Measurements from ENCODE around the gene NPB. TPM values are rescaled to one million over a fixed set of nuclear protein-coding genes. Genes with fewer than 3 reads are reported as not detected.

NPB gene
- total RNA-seq, 4 donors from 2014 or later = 0.41 TPM; not detected in 3

GRCh38 chr17:81904600-81905423 lies 2.8 kb downstream of the NPB start:
- in situ Hi-C loops (cut with MboI; ENCODE audit: low pct_ligation_motif_present in 1 of 4, low pct_unique_long_range_greater_than_20kb in 1 of 4, low sequenced_read_pairs in 3 of 4) = no loop called here
- Histone ChIP-seq H3K27me3 (peaks cover 21% of the 10 kb centered on the region), H3K27ac (no peak overlapping the region), H3K4me1 (peaks cover 13 to 18% (median 15%) of the 10 kb centered on the region in 4 donors), H3K36me3 (peaks cover 0 to 4% (median 0%) of the 10 kb centered on the region in 4 donors), H3K9me3 (no peaks in the 10 kb centered on the region), H3K4me3 (no peak overlapping the region)
- intact Hi-C loops (cut with DNase I; ENCODE audit: low total_unique reads) = no loop called here
- 92% methylated on average over 27 of the region's 28 CpGs; no CpG with 5 or more reads in 1 of the 2 donors for whole genome bisulfite sequencing, 2 donors (ENCODE audit: low coverage in 1 of 2)
- DNase-seq = no peak
- no peak for TF ChIP-seq EP300 (IDR thresholded peaks at IDR 0.05; ENCODE audit: low read depth)
- no peak for TF ChIP-seq POLR2A (IDR thresholded peaks at IDR 0.05)
- TF ChIP-seq POLR2AphosphoS5 (IDR thresholded peaks at IDR 0.05) = no peak
- TF ChIP-seq CTCF (IDR thresholded peaks at IDR 0.05) = no peak

- DNase-seq = no peak
- H3K4me3 ChIP-seq = no peak overlapping the region
- H3K27ac ChIP-seq = no peak overlapping the region
- TF ChIP-seq POLR2AphosphoS5 (IDR thresholded peaks at IDR 0.05) (no peak), EP300 (IDR thresholded peaks at IDR 0.05; ENCODE audit: low read depth) (no peak), POLR2A (IDR thresholded peaks at IDR 0.05) (no peak), CTCF (IDR thresholded peaks at IDR 0.05) (no peak)
- H3K27me3 ChIP-seq = peaks cover 21% of the 10 kb centered on the region
- peaks cover 19 to 24% (median 21%) of the 10 kb centered on the region in 4 donors for H3K4me1 ChIP-seq
- 90% methylated on average over 15 of the region's 16 CpGs; no CpG with 5 or more reads in 1 of the 2 donors for WGBS, 2 donors (ENCODE audit: low coverage in 1 of 2)
- H3K36me3 ChIP-seq = no peaks in the 10 kb centered on the region
- in situ Hi-C loops (cut with MboI; ENCODE audit: low pct_ligation_motif_present in 1 of 4, low pct_unique_long_range_greater_than_20kb in 1 of 4, low sequenced_read_pairs in 3 of 4) = no loop called here
- H3K9me3 ChIP-seq = no peaks in the 10 kb centered on the region
- intact Hi-C loops (cut with DNase I; ENCODE audit: low total_unique reads) = no loop called here
Observed at GRCh38 chr17:81905424-81905875, 3.4 kb downstream of the NPB start.

- no peak for TF ChIP-seq POLR2AphosphoS5 (IDR thresholded peaks at IDR 0.05)
- H3K4me1 ChIP-seq = peaks cover 20 to 27% (median 22%) of the 10 kb centered on the region in 4 donors
- DNase-seq = no peak
Observed at GRCh38 chr17:81905993-81906392, 4.0 kb downstream of the NPB start.

GRCh38 chr17:81906476-81907218 lies 4.6 kb downstream of the NPB start:
- Histone ChIP-seq H3K4me1 (peaks cover 18 to 26% (median 23%) of the 10 kb centered on the region in 4 donors), H3K27me3 (peaks cover 16% of the 10 kb centered on the region), H3K27ac (no peak overlapping the region), H3K4me3 (no peak overlapping the region), H3K9me3 (no peaks in the 10 kb centered on the region), H3K36me3 (no peaks in the 10 kb centered on the region)
- TF ChIP-seq POLR2A (IDR thresholded peaks at IDR 0.05) (no peak), EP300 (IDR thresholded peaks at IDR 0.05; ENCODE audit: low read depth) (no peak), POLR2AphosphoS5 (IDR thresholded peaks at IDR 0.05) (no peak), CTCF (IDR thresholded peaks at IDR 0.05) (no peak)
- intact Hi-C loops (cut with DNase I; ENCODE audit: low total_unique reads) = no loop called here
- in situ Hi-C loops (cut with MboI; ENCODE audit: low pct_ligation_motif_present in 1 of 4, low pct_unique_long_range_greater_than_20kb in 1 of 4, low sequenced_read_pairs in 3 of 4) = no loop called here
- 90% methylated on average over 11 of the region's 15 CpGs; no CpG with 5 or more reads in 1 of the 2 donors for WGBS, 2 donors (ENCODE audit: low coverage in 1 of 2)
- no peak for DNase-seq

More at GRCh38 chr17:81905993-81906392, 4.0 kb downstream of the NPB start:
- H3K4me3 ChIP-seq = no peak overlapping the region
- WGBS, 2 donors (ENCODE audit: low coverage in 1 of 2) = 98% methylated on average over 9 of the region's 10 CpGs; no CpG with 5 or more reads in 1 of the 2 donors
- H3K27ac ChIP-seq = no peak overlapping the region
- H3K27me3 ChIP-seq = peaks cover 21% of the 10 kb centered on the region
- in situ Hi-C loops (cut with MboI; ENCODE audit: low pct_ligation_motif_present in 1 of 4, low pct_unique_long_range_greater_than_20kb in 1 of 4, low sequenced_read_pairs in 3 of 4) (no loop called here), intact Hi-C loops (cut with DNase I; ENCODE audit: low total_unique reads) (no loop called here)
- H3K36me3 ChIP-seq = no peaks in the 10 kb centered on the region
- H3K9me3 ChIP-seq = no peaks in the 10 kb centered on the region

Measured in transverse colon (tissue), 4 donors.